HG02763 (cell line): ENCODE data around the gene CACNA1I.

Experiments
- ATAC-seq: cut with Tn5 transposase; IDR thresholded peaks from one replicate; pipeline ENCODE4 v1.9.1; 2021; ENCODE audit warnings: mild to moderate bottlenecking, moderate library complexity; ENCODE audit not compliant: unreplicated experiment

The CACNA1I gene

GRCh38 chr22:39535357-39535725, 35.2 kb upstream of the CACNA1I start:
- no peak for ATAC-seq

GRCh38 chr22:39535831-39536449, 34.6 kb upstream of the CACNA1I start:
- no peak for ATAC-seq

- no peak for ATAC-seq
These were observed 33.8 kb upstream of the CACNA1I start for GRCh38 chr22:39536711-39537110.

GRCh38 chr22:39537975-39538374, 32.6 kb upstream of the CACNA1I start:
- ATAC-seq, result no peak

GRCh38 chr22:39543095-39543494, 27.5 kb upstream of the CACNA1I start:
- no peak for ATAC-seq

- ATAC-seq, result no peak
These were observed 24.9 kb upstream of the CACNA1I start for GRCh38 chr22:39545386-39546365.

- ATAC-seq, result no peak
These were observed 23.5 kb upstream of the CACNA1I start for GRCh38 chr22:39546889-39547586.

GRCh38 chr22:39547587-39547947, 23.0 kb upstream of the CACNA1I start:
- no peak for ATAC-seq

- ATAC-seq, result no peak
These were observed 17.1 kb upstream of the CACNA1I start for GRCh38 chr22:39553429-39553828.

- ATAC-seq, result no peak
These were observed 16.4 kb upstream of the CACNA1I start for GRCh38 chr22:39554151-39554550.

- ATAC-seq, result no peak
These were observed 13.3 kb upstream of the CACNA1I start for GRCh38 chr22:39556970-39557841.

GRCh38 chr22:39558254-39558727, 12.3 kb upstream of the CACNA1I start:
- ATAC-seq, result no peak

- no peak for ATAC-seq
These were observed 11.6 kb upstream of the CACNA1I start for GRCh38 chr22:39558950-39559349.

- ATAC-seq, result no peak
These were observed 11.0 kb upstream of the CACNA1I start for GRCh38 chr22:39559456-39560105.

- no peak for ATAC-seq
These were observed 10.4 kb upstream of the CACNA1I start for GRCh38 chr22:39560127-39560526.

GRCh38 chr22:39562839-39563489, 7.6 kb upstream of the CACNA1I start:
- no peak for ATAC-seq

GRCh38 chr22:39563571-39564428, 6.8 kb upstream of the CACNA1I start:
- ATAC-seq, result no peak

- ATAC-seq, result no peak
These were observed 5.1 kb upstream of the CACNA1I start for GRCh38 chr22:39565414-39565944.
